GM23338 (cell line): ENCODE data around the gene TCFL5.

Experiments used
- CREB1 ChIP-seq: fragments of 250-450 bp; sonication (Bioruptor Pico); IDR thresholded peaks from 2 replicates; pipeline ENCODE4 v1.5.0; 2020; ENCODE audit warnings: low read depth, mild to moderate bottlenecking, moderate library complexity
- EZH2 ChIP-seq: fragments of 200-600 bp; sonication (generic); IDR thresholded peaks from one replicate; pipeline ENCODE4 v1.8.0; 2017; ENCODE audit warnings: antibody characterized with exemption, mild to moderate bottlenecking, low read depth; ENCODE audit not compliant: unreplicated experiment
- EZH2phosphoT487 ChIP-seq: fragments of 200-600 bp; sonication (generic); IDR thresholded peaks from one replicate; pipeline ENCODE4 v1.8.1; 2018; ENCODE audit warnings: antibody characterized with exemption; ENCODE audit not compliant: unreplicated experiment
- JUNB ChIP-seq: IDR thresholded peaks from one replicate; pipeline ENCODE4 v1.6.1; 2016; ENCODE audit warnings: antibody characterized with exemption; ENCODE audit not compliant: unreplicated experiment
- POLR2AphosphoS5 ChIP-seq: IDR thresholded peaks from 2 replicates; pipeline ENCODE4 v1.6.1; 2016; ENCODE audit warnings: antibody characterized with exemption, low read depth
- TF ChIP-seq, protein P1 (sequence below), 2 experiments: fragments of 200-600 bp in 1 of 2; sonication (generic) in 1 of 2; conservative IDR thresholded peaks; 2 replicates each; pipeline versions ENCODE4 v1.5.1 to v1.6.1; 2016 to 2017; ENCODE audit warnings: antibody characterized with exemption in 2 of 2, low read depth in 2 of 2, mild to moderate bottlenecking in 2 of 2, moderate library complexity in 1 of 2

DNA sequence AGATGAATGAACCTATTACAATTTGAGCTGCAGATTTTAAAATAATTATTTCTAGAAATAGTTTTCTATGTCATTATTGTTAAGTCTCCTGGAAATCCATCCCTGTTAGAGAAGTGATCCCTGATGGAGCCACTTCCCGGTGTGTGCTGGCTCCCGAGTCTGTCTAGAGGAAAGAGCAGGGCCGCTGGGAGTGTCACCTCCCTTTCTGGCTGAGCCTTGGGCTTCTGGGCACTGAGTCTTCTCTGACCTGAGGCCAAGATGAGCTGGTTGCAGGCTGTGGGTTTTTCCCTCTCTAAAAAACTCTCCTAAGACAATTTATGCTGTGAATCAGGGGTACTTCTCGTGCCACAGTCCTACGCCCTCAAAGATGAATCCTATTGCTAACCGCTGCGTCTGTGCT, 28.8 kb upstream of the TCFL5 start:
- TF ChIP-seq, protein P1, sequence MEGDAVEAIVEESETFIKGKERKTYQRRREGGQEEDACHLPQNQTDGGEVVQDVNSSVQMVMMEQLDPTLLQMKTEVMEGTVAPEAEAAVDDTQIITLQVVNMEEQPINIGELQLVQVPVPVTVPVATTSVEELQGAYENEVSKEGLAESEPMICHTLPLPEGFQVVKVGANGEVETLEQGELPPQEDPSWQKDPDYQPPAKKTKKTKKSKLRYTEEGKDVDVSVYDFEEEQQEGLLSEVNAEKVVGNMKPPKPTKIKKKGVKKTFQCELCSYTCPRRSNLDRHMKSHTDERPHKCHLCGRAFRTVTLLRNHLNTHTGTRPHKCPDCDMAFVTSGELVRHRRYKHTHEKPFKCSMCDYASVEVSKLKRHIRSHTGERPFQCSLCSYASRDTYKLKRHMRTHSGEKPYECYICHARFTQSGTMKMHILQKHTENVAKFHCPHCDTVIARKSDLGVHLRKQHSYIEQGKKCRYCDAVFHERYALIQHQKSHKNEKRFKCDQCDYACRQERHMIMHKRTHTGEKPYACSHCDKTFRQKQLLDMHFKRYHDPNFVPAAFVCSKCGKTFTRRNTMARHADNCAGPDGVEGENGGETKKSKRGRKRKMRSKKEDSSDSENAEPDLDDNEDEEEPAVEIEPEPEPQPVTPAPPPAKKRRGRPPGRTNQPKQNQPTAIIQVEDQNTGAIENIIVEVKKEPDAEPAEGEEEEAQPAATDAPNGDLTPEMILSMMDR (conservative IDR thresholded peaks at IDR 0.05; ENCODE audit: low read depth in 2 of 2), result no peak
- TF ChIP-seq POLR2AphosphoS5, result no peak
- no peak for TF ChIP-seq EZH2
- no peak for TF ChIP-seq EZH2phosphoT487
- no peak for TF ChIP-seq JUNB
- TF ChIP-seq CREB1, result no peak
